NCI-H1694 (cell line): Measurements from ENCODE around the gene PGAM2.
"Not testable (repeated sequence)": the region's sequence is repeated elsewhere in the genome, so short reads cannot be mapped to it uniquely, and the experiment has no call there.

ENCODE experiments used
- DNase-seq: peaks from one replicate; lab custom pipeline; 2025; lab: John Stamatoyannopoulos, UW

Gene PGAM2

GRCh38 chr7:44022796-44023467 lies 42.4 kb downstream of the PGAM2 start:
- not testable (repeated sequence) for DNase-seq

GRCh38 chr7:44022069-44022468 lies 43.3 kb downstream of the PGAM2 start:
- not testable (repeated sequence) for DNase-seq

GRCh38 chr7:44019825-44020224 lies 45.5 kb downstream of the PGAM2 start:
- DNase-seq: not testable (repeated sequence)

- DNase-seq: peak; percentile 96
These were observed 46.2 kb downstream of the PGAM2 start for GRCh38 chr7:44018857-44019807.

- DNase-seq: not testable (repeated sequence)
These were observed 50.3 kb downstream of the PGAM2 start for GRCh38 chr7:44015090-44015489.
